H1 (cell line): ENCODE results near the gene UHRF1. TPM values are rescaled to one million over a fixed set of nuclear protein-coding genes. Genes with fewer than 3 reads are reported as not detected.

Experiments
- CTCF ChIA-PET: fragments of 300-600 bp; sonication (Branson Sonifier 250); formaldehyde crosslinking; loops from one replicate; lab custom pipeline; 2021; ENCODE audit not compliant: partially characterized antibody; lab: Charles Lee
- POLR2A ChIA-PET: fragments of 300-600 bp; sonication (Branson Sonifier 250); formaldehyde crosslinking; loops from one replicate; lab custom pipeline; 2021; ENCODE audit warnings: inconsistent platforms; ENCODE audit not compliant: partially characterized antibody; lab: Charles Lee
- DNase-seq, 2 experiments: peaks; one replicate each; pipeline versions ENCODE4 v3.0.0 to v3.0.0-alpha.2; 2010 to 2022; ENCODE audit warnings: low spot score in 2 of 2, low read depth in 1 of 2, mixed read lengths in 1 of 2
- FAIRE-seq: peaks from 2 replicates; lab custom pipeline; 2011; peaks lifted over from hg19 to GRCh38; lab: Jason Lieb, UNC
- H2AFZ ChIP-seq: 2 replicates; pipeline ENCODE4 v1.8.1; 2012; ENCODE audit warnings: low read length, inconsistent platforms
- H2AK5ac ChIP-seq: 2 replicates; pipeline ENCODE4 v1.6.1; 2013; ENCODE audit warnings: low read depth, low read length
- H2BK120ac ChIP-seq: replicated peaks from 2 replicates; pipeline ENCODE3; 2013; ENCODE audit warnings: low read depth, low read length, inconsistent platforms
- H2BK12ac ChIP-seq: 2 replicates; pipeline ENCODE4 v1.6.1; 2013; ENCODE audit warnings: low read depth, low read length
- H2BK15ac ChIP-seq: 2 replicates; pipeline ENCODE4 v1.6.1; 2013; ENCODE audit warnings: low read length
- H2BK20ac ChIP-seq: 2 replicates; pipeline ENCODE4 v1.6.1; 2013; ENCODE audit warnings: low read length
- H2BK5ac ChIP-seq: 2 replicates; pipeline ENCODE4 v1.6.1; 2013; ENCODE audit warnings: low read depth, low read length
- H3K14ac ChIP-seq: 2 replicates; pipeline ENCODE4 v1.6.1; 2013; ENCODE audit warnings: inconsistent platforms; ENCODE audit not compliant: insufficient read length
- H3K18ac ChIP-seq: 2 replicates; pipeline ENCODE4 v1.6.1; 2013; ENCODE audit warnings: low read length; ENCODE audit errors: extremely low read depth
- H3K23ac ChIP-seq: 2 replicates; pipeline ENCODE4 v1.6.1; 2013; ENCODE audit warnings: inconsistent platforms; ENCODE audit not compliant: insufficient read length
- H3K23me2 ChIP-seq: 2 replicates; pipeline ENCODE4 v1.6.1; 2013; ENCODE audit warnings: low read depth, low read length
- H3K27ac ChIP-seq: 2 replicates; pipeline ENCODE4 v1.6.1; 2011; ENCODE audit warnings: low read depth, low read length, inconsistent platforms
- H3K27me3 ChIP-seq, 4 experiments: replicated peaks in 1 of 4; 1 replicate in 1 of 4; 2 replicates in 3 of 4; pipeline versions ENCODE4 v1.6.1 to v1.8.1; 2011 to 2013; ENCODE audit warnings: low read length in 3 of 4, mild to moderate bottlenecking in 3 of 4, inconsistent platforms in 2 of 4, mixed read lengths in 2 of 4, moderate library complexity in 1 of 4; ENCODE audit not compliant: control insufficient read depth in 3 of 4, insufficient read depth in 3 of 4; ENCODE audit errors: extremely low read depth in 1 of 4
- H3K36me3 ChIP-seq, 4 experiments: 2 replicates each; pipeline versions ENCODE4 v1.6.1 to v1.8.1; 2011 to 2013; ENCODE audit warnings: mild to moderate bottlenecking in 4 of 4, low read length in 3 of 4, moderate library complexity in 2 of 4, control low read depth in 1 of 4, inconsistent platforms in 1 of 4; ENCODE audit not compliant: insufficient read depth in 4 of 4, control insufficient read depth in 2 of 4
- H3K4ac ChIP-seq: replicated peaks from 2 replicates; pipeline ENCODE3; 2013; ENCODE audit warnings: low read length, low read depth, mixed read lengths, inconsistent platforms; ENCODE audit not compliant: insufficient read length
- H3K4me1 ChIP-seq, 4 experiments: replicated peaks in 1 of 4; 1 replicate in 1 of 4; 2 replicates in 3 of 4; pipeline versions ENCODE4 v1.6.1 to v1.8.1; 2011 to 2013; ENCODE audit warnings: low read length in 3 of 4, inconsistent platforms in 2 of 4, mixed read lengths in 1 of 4; ENCODE audit not compliant: insufficient read depth in 4 of 4, control insufficient read depth in 3 of 4
- H3K4me2 ChIP-seq, 2 experiments: 2 replicates each; pipeline versions ENCODE4 v1.6.1 to v1.8.1; 2011 to 2013; ENCODE audit warnings: low read depth in 2 of 2, low read length in 2 of 2, control low read depth in 1 of 2, inconsistent platforms in 1 of 2, mild to moderate bottlenecking in 1 of 2; ENCODE audit not compliant: insufficient read depth in 1 of 2
- H3K4me3 ChIP-seq, 4 experiments: fragments of 200-600, 300-600 bp in 1 of 4; sonication (generic), shearing (Covaris generic), sonication (Bioruptor Twin) in 1 of 4; 2 replicates each; pipeline versions ENCODE4 v1.5.1 to v1.8.1; 2011 to 2016; ENCODE audit warnings: low read length in 4 of 4, low read depth in 3 of 4, control low read depth in 2 of 4, inconsistent platforms in 2 of 4, mild to moderate bottlenecking in 2 of 4, mixed read lengths in 1 of 4, moderate library complexity in 1 of 4; ENCODE audit not compliant: insufficient read depth in 2 of 4; ENCODE audit errors: extremely low read depth in 1 of 4
- H3K56ac ChIP-seq: replicated peaks from 2 replicates; pipeline ENCODE3; 2013; ENCODE audit warnings: low read depth, mild to moderate bottlenecking, mixed read lengths, low read length, inconsistent platforms; ENCODE audit not compliant: insufficient read length
- H3K79me1 ChIP-seq: 2 replicates; pipeline ENCODE4 v1.6.1; 2013; ENCODE audit warnings: low read depth, low read length, control low read depth
- H3K79me2 ChIP-seq, 2 experiments: 2 replicates each; pipeline versions ENCODE4 v1.6.1 to v1.8.1; 2012 to 2013; ENCODE audit warnings: low read length in 2 of 2, mild to moderate bottlenecking in 2 of 2, inconsistent platforms in 1 of 2; ENCODE audit not compliant: insufficient read depth in 2 of 2, control insufficient read depth in 1 of 2
- H3K9ac ChIP-seq, 4 experiments: replicated peaks in 1 of 4; 1 replicate in 1 of 4; 2 replicates in 3 of 4; pipeline versions ENCODE4 v1.6.1 to v1.8.1; 2011 to 2013; ENCODE audit warnings: low read depth in 3 of 4, low read length in 3 of 4, control low read depth in 2 of 4, mild to moderate bottlenecking in 2 of 4, moderate library complexity in 2 of 4, inconsistent platforms in 1 of 4; ENCODE audit errors: extremely low read depth in 1 of 4
- H3K9me3 ChIP-seq, 2 experiments: 2 replicates each; pipeline versions ENCODE4 v1.6.1 to v1.8.1; 2012 to 2013; ENCODE audit warnings: mild to moderate bottlenecking in 2 of 2, moderate library complexity in 2 of 2, control low read depth in 1 of 2, inconsistent platforms in 1 of 2, low read depth in 1 of 2, low read length in 1 of 2, mixed read lengths in 1 of 2; ENCODE audit not compliant: insufficient read depth in 2 of 2
- H4K20me1 ChIP-seq, 2 experiments: replicated peaks in 1 of 2; 2 replicates each; pipeline versions ENCODE3 to v1.8.1; 2011 to 2013; ENCODE audit warnings: inconsistent platforms in 2 of 2, low read length in 2 of 2, mild to moderate bottlenecking in 1 of 2; ENCODE audit not compliant: insufficient read depth in 2 of 2, control insufficient read depth in 1 of 2
- H4K5ac ChIP-seq: 2 replicates; pipeline ENCODE4 v1.6.1; 2013; ENCODE audit warnings: low read length, low read depth, mixed read lengths, inconsistent platforms; ENCODE audit not compliant: insufficient read length
- H4K8ac ChIP-seq: 2 replicates; pipeline ENCODE4 v1.8.0; 2013; ENCODE audit warnings: mild to moderate bottlenecking, moderate library complexity, low read length, inconsistent platforms; ENCODE audit not compliant: insufficient read depth; ENCODE audit errors: extremely low read depth
- H4K91ac ChIP-seq: replicated peaks from 2 replicates; pipeline ENCODE3; 2013; ENCODE audit warnings: low read length, mixed read lengths, inconsistent platforms; ENCODE audit not compliant: insufficient read length
- GABPA ChIP-seq: IDR thresholded peaks from 2 replicates; pipeline ENCODE4 v1.6.1; 2011; ENCODE audit warnings: mild to moderate bottlenecking, low read length, moderate library complexity, borderline replicate concordance; ENCODE audit not compliant: insufficient read depth
- GTF2F1 ChIP-seq: IDR thresholded peaks from 2 replicates; pipeline ENCODE4 v1.6.1; 2012; ENCODE audit warnings: low read depth, low read length, improper control_type of control experiment, borderline replicate concordance
- HDAC2 ChIP-seq, 2 experiments: fragments of 300-600 bp in 1 of 2; sonication (generic) in 1 of 2; IDR thresholded peaks; 2 replicates each; pipeline ENCODE4 v1.6.1; 2011 to 2012; ENCODE audit warnings: low read depth in 2 of 2, low read length in 2 of 2, mild to moderate bottlenecking in 2 of 2, moderate library complexity in 2 of 2, borderline replicate concordance in 1 of 2, inconsistent platforms in 1 of 2
- SIRT6 ChIP-seq: IDR thresholded peaks from one replicate; pipeline ENCODE4 v1.7.1; 2012; ENCODE audit warnings: low read length, inconsistent platforms
- WGBS, 2 experiments: shearing (Covaris generic) in 1 of 2; methylation state at CpG; one replicate each; pipeline versions ENCODE4 v1.1.6 to v1.1.7; 2013 to 2015; ENCODE audit warnings: low lambda C conversion rate in 2 of 2, mixed read lengths in 2 of 2, inconsistent platforms in 1 of 2, low coverage in 1 of 2, missing lambda C conversion rate in 1 of 2; ENCODE audit not compliant: insufficient replicate concordance in 2 of 2, insufficient coverage in 1 of 2, insufficient read length in 1 of 2; ENCODE audit errors: extremely low coverage in 1 of 2, missing lambda C conversion rate in 1 of 2; 5-methylcytosine and 5-hydroxymethylcytosine counted together
- polyA plus RNA-seq, 7 experiments: library from polyadenylated mRNA; depleted of rRNA in 3 of 7; stranded (reverse) in 5 of 7; unstranded in 2 of 7; fragments of >200 nt in 5 of 7; fragments of 200-250 nt in 2 of 7; gene quantifications; 1 replicate in 5 of 7; 2 replicates in 1 of 7; 4 replicates in 1 of 7; pipeline versions ENCODE4 v1.2.1 to v1.2.3, GENCODE V29; 2011 to 2013; ENCODE audit warnings: missing spikeins in 2 of 7, mixed read lengths in 2 of 7
- total RNA-seq: library from RNA; stranded (reverse); fragmentation: NEBNext Ultra II Directional; extraction: Animal tissue kit (Norgen Biotek cat#: 25700); gene quantifications from 2 replicates; pipeline ENCODE4 v1.2.1, GENCODE V29; 2021

Gene UHRF1
- total and polyA plus RNA-seq, 2 of the 8 experiments (the other 6 are each of a cell fraction or from before 2014, with no cell fraction given): 14.7 to 65.8 TPM

- Histone ChIP-seq H3K9ac (no peak overlapping the region), H2AFZ (no peak overlapping the region), H2BK20ac (no peak overlapping the region), H3K79me2 (peaks cover 0 to 76% of the 10 kb centered on the region in 2 experiments; a peak in 2 of 4 replicates), H4K8ac (no peak overlapping the region), H4K20me1 (peaks cover 5 to 20% of the 10 kb centered on the region in 2 experiments), H3K23me2 (no peaks in the 10 kb centered on the region), H3K4me3 (no peak overlapping the region), H2BK12ac (no peak overlapping the region), H3K4me1 (no peaks in the 10 kb centered on the region; a peak in 3 of 7 replicates), H3K4ac (no peak overlapping the region), H3K27ac (no peak overlapping the region), H3K27me3 (no peaks in the 10 kb centered on the region), H4K5ac (no peak overlapping the region), H2BK120ac (no peak overlapping the region), H3K9me3 (no peaks in the 10 kb centered on the region), H2AK5ac (no peak overlapping the region), H3K18ac (no peak overlapping the region), H3K79me1 (peaks cover 8% of the 10 kb centered on the region), H2BK5ac (no peak overlapping the region), H3K56ac (no peak overlapping the region), H3K23ac (no peak overlapping the region), H3K14ac (no peak overlapping the region), H4K91ac (no peak overlapping the region), H3K4me2 (no peak overlapping the region), H2BK15ac (no peak overlapping the region), H3K36me3 (no peaks in the 10 kb centered on the region)
- WGBS, 2 experiments: 88% methylated on average over 13 of the region's 13 CpGs; no CpG with 5 or more reads in 1 of the 2 experiments
- TF ChIP-seq HDAC2 (IDR thresholded peaks at IDR 0.05; ENCODE audit: borderline replicate concordance in 1 of 2, low read depth in 2 of 2, low read length in 2 of 2) (no peak), GABPA (no peak), SIRT6 (no peak), GTF2F1 (no peak)
- FAIRE-seq (no peak), DNase-seq (no peak)
- ChIA-PET CTCF (interaction anchor here (0.5 to 2.3 kb wide), 2 partner anchors 9 to 35 kb away, joined by 3 to 8 read pairs; no protein-coding TSS in a partner anchor), POLR2A (no interaction called here)
These were observed 82.8 kb downstream of the UHRF1 start for GRCh38 chr19:4991996-4992698.
